Activated CD8-positive, alpha-beta memory T cell treated with anti-CD3 and anti-CD28 coated beads, Interleukin-2, amount 50 U/mL, for 48 hours (primary cell): ENCODE results near the gene KCNG2.
A peak's percentile ranks its signal among the peaks of the same experiment; 100 is the strongest.

ENCODE experiments used
- DNase-seq: peaks from one replicate; pipeline ENCODE4 v3.0.0-alpha.2; 2020

KCNG2 gene

GRCh38 chr18:79912409-79912991 is 114.8 kb downstream of the KCNG2 start:
- DNase-seq, result peak; percentile 62

- DNase-seq, result peak; percentile 43
Observed at GRCh38 chr18:79912994-79913831, 115.5 kb downstream of the KCNG2 start.

- DNase-seq, result peak; percentile 47
Observed at GRCh38 chr18:79914614-79915160, 116.9 kb downstream of the KCNG2 start.

GRCh38 chr18:79915161-79916127 is 117.7 kb downstream of the KCNG2 start:
- peak; percentile 46 for DNase-seq

GRCh38 chr18:79916128-79916494 is 118.4 kb downstream of the KCNG2 start:
- DNase-seq, result no peak

GRCh38 chr18:79916546-79917168 is 118.9 kb downstream of the KCNG2 start:
- DNase-seq, result no peak

- peak; percentile 45 for DNase-seq
Observed at GRCh38 chr18:79917169-79917852, 119.6 kb downstream of the KCNG2 start.

GRCh38 chr18:79917853-79918614 is 120.3 kb downstream of the KCNG2 start:
- DNase-seq, result no peak

GRCh38 chr18:79918615-79919011 is 120.9 kb downstream of the KCNG2 start:
- DNase-seq, result peak; percentile 49

GRCh38 chr18:79919089-79919488 is 121.4 kb downstream of the KCNG2 start:
- DNase-seq, result peak; percentile 35

GRCh38 chr18:79921984-79922965 is 124.5 kb downstream of the KCNG2 start:
- DNase-seq, result peak; percentile 25

GRCh38 chr18:79922971-79923411 is 125.3 kb downstream of the KCNG2 start:
- peak; percentile 37 for DNase-seq

GRCh38 chr18:79923896-79924585 is 126.3 kb downstream of the KCNG2 start:
- peak; percentile 26 for DNase-seq

- DNase-seq, result peak; percentile 39
Observed at GRCh38 chr18:79924814-79925731, 127.3 kb downstream of the KCNG2 start.

GRCh38 chr18:79926306-79926705 is 128.6 kb downstream of the KCNG2 start:
- peak; percentile 28 for DNase-seq

GRCh38 chr18:79926715-79927606 is 129.2 kb downstream of the KCNG2 start:
- peak; percentile 42 for DNase-seq
